MM.1S (cell line): ENCODE results near the gene CDA.

ENCODE experiments used
- DNase-seq: peaks from one replicate; pipeline ENCODE4 v3.0.0-alpha.2; 2015
- H2AFZ ChIP-seq: fragments of 300-600 bp; sonication (generic); 2 replicates; pipeline ENCODE4 v1.6.0; 2016; ENCODE audit warnings: antibody characterized with exemption, low read length
- H3F3A ChIP-seq: fragments of 300-600 bp; sonication (generic); 2 replicates; pipeline ENCODE4 v1.6.1; 2016; ENCODE audit warnings: mild to moderate bottlenecking, antibody characterized with exemption, low read length, moderate library complexity, mixed read lengths; ENCODE audit not compliant: insufficient read depth
- H3K27ac ChIP-seq: fragments of 300-600 bp; sonication (generic); 2 replicates; pipeline ENCODE4 v1.5.1; 2016; ENCODE audit warnings: mild to moderate bottlenecking, low read length
- H3K27me3 ChIP-seq: fragments of 300-600 bp; sonication (generic); replicated peaks from 2 replicates; pipeline ENCODE4 v1.6.0; 2016; ENCODE audit warnings: low read length; ENCODE audit not compliant: insufficient read depth
- H3K36me3 ChIP-seq: fragments of 300-600 bp; sonication (generic); replicated peaks from 2 replicates; pipeline ENCODE4 v1.6.1; 2016; ENCODE audit warnings: mild to moderate bottlenecking, low read length, mixed read lengths; ENCODE audit not compliant: insufficient read depth
- H3K4me1 ChIP-seq: fragments of 300-600 bp; sonication (generic); 2 replicates; pipeline ENCODE4 v1.6.1; 2016; ENCODE audit warnings: low read length, mixed read lengths
- H3K4me2 ChIP-seq: fragments of 300-600 bp; sonication (generic); 2 replicates; pipeline ENCODE4 v1.6.0; 2016; ENCODE audit warnings: low read depth, low read length
- H3K4me3 ChIP-seq: fragments of 300-600 bp; sonication (generic); 2 replicates; pipeline ENCODE4 v1.5.1; 2016; ENCODE audit warnings: low read length, mixed read lengths
- H3K79me2 ChIP-seq: fragments of 300-600 bp; sonication (generic); 2 replicates; pipeline ENCODE4 v1.6.1; 2016; ENCODE audit warnings: mixed run types, low read length, mixed read lengths
- H3K9ac ChIP-seq: fragments of 300-600 bp; sonication (generic); 2 replicates; pipeline ENCODE4 v1.6.1; 2016; ENCODE audit warnings: low read length, mixed read lengths
- H3K9me2 ChIP-seq: fragments of 300-600 bp; sonication (generic); replicated peaks from 2 replicates; pipeline ENCODE4 v1.6.1; 2016; ENCODE audit warnings: mild to moderate bottlenecking, low read length, mixed read lengths; ENCODE audit not compliant: insufficient read depth
- H3K9me3 ChIP-seq: fragments of 300-600 bp; sonication (generic); replicated peaks from 2 replicates; pipeline ENCODE4 v1.6.1; 2016; ENCODE audit warnings: mild to moderate bottlenecking, low read length, mixed read lengths; ENCODE audit not compliant: insufficient read depth
- H4K20me1 ChIP-seq: fragments of 300-600 bp; sonication (generic); 2 replicates; pipeline ENCODE4 v1.6.1; 2016; ENCODE audit warnings: mild to moderate bottlenecking, low read length, moderate library complexity, mixed read lengths; ENCODE audit not compliant: insufficient read depth
- EZH2 ChIP-seq: fragments of 300-600 bp; sonication (generic); optimal IDR thresholded peaks from 2 replicates; pipeline ENCODE3; 2017; ENCODE audit warnings: low read depth, mild to moderate bottlenecking, antibody characterized with exemption, low read length, mixed read lengths
- EZH2phosphoT487 ChIP-seq: fragments of 300-600 bp; sonication (generic); IDR thresholded peaks from 2 replicates; pipeline ENCODE4 v1.6.1; 2018; ENCODE audit warnings: antibody characterized with exemption, low read length
- TF ChIP-seq, protein P1 (sequence below): fragments of 300-600 bp; sonication (generic); IDR thresholded peaks from 2 replicates; pipeline ENCODE4 v1.5.1; 2016; ENCODE audit warnings: antibody characterized with exemption, low read length, mixed read lengths

The CDA gene

GRCh38 chr1:20645414-20645813 is 56.5 kb downstream of the CDA start:
- H2AFZ ChIP-seq = no peak overlapping the region

DNA sequence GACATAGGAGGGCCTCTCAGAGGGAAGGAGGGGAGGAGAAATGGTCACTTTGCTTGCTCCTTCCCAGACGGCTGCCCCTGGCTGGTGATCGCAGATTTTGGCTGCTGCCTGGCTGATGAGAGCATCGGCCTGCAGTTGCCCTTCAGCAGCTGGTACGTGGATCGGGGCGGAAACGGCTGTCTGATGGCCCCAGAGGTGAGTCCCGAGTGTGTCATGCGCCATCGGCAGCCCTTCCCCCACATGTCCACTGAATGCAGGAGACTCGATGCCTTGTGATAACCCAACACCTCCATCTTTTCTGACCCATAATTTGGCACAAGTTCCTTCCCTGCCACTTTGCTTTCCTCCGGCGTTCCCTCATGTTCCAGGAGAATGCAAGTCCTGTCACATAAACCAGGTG is 59.5 kb downstream of the CDA start:
- H3K4me2 ChIP-seq = no peak overlapping the region
- peaks cover 4% of the 10 kb centered on the region; the same call in 1 of the 2 replicates for H3K36me3 ChIP-seq
- no peak overlapping the region for H3K27ac ChIP-seq
- no peaks in the 10 kb centered on the region for H3K9me2 ChIP-seq
- H3K4me3 ChIP-seq = no peak overlapping the region
- no peaks in the 10 kb centered on the region for H3K4me1 ChIP-seq
- no peaks in the 10 kb centered on the region for H3K27me3 ChIP-seq
- H3K79me2 ChIP-seq = no peaks in the 10 kb centered on the region
- H2AFZ ChIP-seq = no peak overlapping the region
- TF ChIP-seq, protein P1, sequence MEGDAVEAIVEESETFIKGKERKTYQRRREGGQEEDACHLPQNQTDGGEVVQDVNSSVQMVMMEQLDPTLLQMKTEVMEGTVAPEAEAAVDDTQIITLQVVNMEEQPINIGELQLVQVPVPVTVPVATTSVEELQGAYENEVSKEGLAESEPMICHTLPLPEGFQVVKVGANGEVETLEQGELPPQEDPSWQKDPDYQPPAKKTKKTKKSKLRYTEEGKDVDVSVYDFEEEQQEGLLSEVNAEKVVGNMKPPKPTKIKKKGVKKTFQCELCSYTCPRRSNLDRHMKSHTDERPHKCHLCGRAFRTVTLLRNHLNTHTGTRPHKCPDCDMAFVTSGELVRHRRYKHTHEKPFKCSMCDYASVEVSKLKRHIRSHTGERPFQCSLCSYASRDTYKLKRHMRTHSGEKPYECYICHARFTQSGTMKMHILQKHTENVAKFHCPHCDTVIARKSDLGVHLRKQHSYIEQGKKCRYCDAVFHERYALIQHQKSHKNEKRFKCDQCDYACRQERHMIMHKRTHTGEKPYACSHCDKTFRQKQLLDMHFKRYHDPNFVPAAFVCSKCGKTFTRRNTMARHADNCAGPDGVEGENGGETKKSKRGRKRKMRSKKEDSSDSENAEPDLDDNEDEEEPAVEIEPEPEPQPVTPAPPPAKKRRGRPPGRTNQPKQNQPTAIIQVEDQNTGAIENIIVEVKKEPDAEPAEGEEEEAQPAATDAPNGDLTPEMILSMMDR = no peak
- no peak for TF ChIP-seq EZH2phosphoT487
- no peak for TF ChIP-seq EZH2
- no peaks in the 10 kb centered on the region for H4K20me1 ChIP-seq
- no peak overlapping the region for H3K9ac ChIP-seq
- no peaks in the 10 kb centered on the region for H3F3A ChIP-seq
- no peak for DNase-seq
- no peaks in the 10 kb centered on the region for H3K9me3 ChIP-seq

More at GRCh38 chr1:20645414-20645813, 56.5 kb downstream of the CDA start:
- H3K36me3 ChIP-seq = no peaks in the 10 kb centered on the region
- H3K4me2 ChIP-seq = no peak overlapping the region
- H3K4me1 ChIP-seq = no peaks in the 10 kb centered on the region
- H3K27me3 ChIP-seq = no peaks in the 10 kb centered on the region
- H3K9ac ChIP-seq = no peak overlapping the region
- no peak for DNase-seq
- no peaks in the 10 kb centered on the region for H3K9me3 ChIP-seq
- no peaks in the 10 kb centered on the region for H3K79me2 ChIP-seq
- H3K4me3 ChIP-seq = no peak overlapping the region
- no peaks in the 10 kb centered on the region for H3K9me2 ChIP-seq
- H3K27ac ChIP-seq = no peak overlapping the region
- TF ChIP-seq, protein P1 = no peak
- no peak for TF ChIP-seq EZH2phosphoT487
- no peak for TF ChIP-seq EZH2
- H4K20me1 ChIP-seq = no peaks in the 10 kb centered on the region
- no peaks in the 10 kb centered on the region for H3F3A ChIP-seq

DNA sequence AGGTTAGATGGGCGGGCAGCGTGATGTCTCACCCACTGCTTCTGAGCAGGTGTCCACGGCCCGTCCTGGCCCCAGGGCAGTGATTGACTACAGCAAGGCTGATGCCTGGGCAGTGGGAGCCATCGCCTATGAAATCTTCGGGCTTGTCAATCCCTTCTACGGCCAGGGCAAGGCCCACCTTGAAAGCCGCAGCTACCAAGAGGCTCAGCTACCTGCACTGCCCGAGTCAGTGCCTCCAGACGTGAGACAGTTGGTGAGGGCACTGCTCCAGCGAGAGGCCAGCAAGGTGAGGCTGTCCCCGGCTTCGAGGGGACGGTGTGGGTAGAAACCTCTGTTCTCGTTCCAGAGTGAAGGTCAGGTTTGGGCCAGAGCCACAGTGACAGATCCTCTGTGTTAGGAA is 60.0 kb downstream of the CDA start:
- TF ChIP-seq, protein P1 = no peak
- TF ChIP-seq EZH2 (no peak), EZH2phosphoT487 (no peak)
- Histone ChIP-seq H3K4me1 (no peaks in the 10 kb centered on the region), H3F3A (no peaks in the 10 kb centered on the region), H3K9ac (no peak overlapping the region), H3K36me3 (peaks cover 4% of the 10 kb centered on the region; the same call in 1 of the 2 replicates), H3K79me2 (no peaks in the 10 kb centered on the region), H3K9me3 (no peaks in the 10 kb centered on the region), H3K27me3 (no peaks in the 10 kb centered on the region), H3K27ac (no peak overlapping the region), H3K4me3 (no peak overlapping the region), H4K20me1 (no peaks in the 10 kb centered on the region), H3K4me2 (no peak overlapping the region), H3K9me2 (no peaks in the 10 kb centered on the region), H2AFZ (no peak overlapping the region)
- DNase-seq = no peak
